Adipose tissue (tissue), 3 donors: ENCODE results near the gene CRIP2. TPM values are rescaled to one million over a fixed set of nuclear protein-coding genes. Genes with fewer than 3 reads are reported as not detected.
A peak's percentile ranks its signal among the peaks of the same experiment; 100 is the strongest.

Experiments used
- H3K27ac ChIP-seq: one replicate; pipeline ENCODE4 v1.5.1; 2013; ENCODE audit warnings: low read depth, low read length
- WGBS, 3 donors: extraction: QIAGEN DNeasy Blood & Tissue Kit; methylation state at CpG; one replicate each; pipeline ENCODE4 v1.1.7; 2013; 5-methylcytosine and 5-hydroxymethylcytosine counted together
- polyA plus RNA-seq, 3 donors: library from polyadenylated mRNA; stranded (reverse); fragments of 200-250 nt; gene quantifications; one replicate each; pipeline ENCODE4 v1.2.3, GENCODE V29; 2013
- donor health status: healthy with polysubstance abuse.
- donor health status: Bipolar disorder and iron deficiency.
- donor health status: healthy.

The CRIP2 gene
- polyA plus RNA-seq, 3 donors = 47.0 to 294 (median 210) TPM

DNA sequence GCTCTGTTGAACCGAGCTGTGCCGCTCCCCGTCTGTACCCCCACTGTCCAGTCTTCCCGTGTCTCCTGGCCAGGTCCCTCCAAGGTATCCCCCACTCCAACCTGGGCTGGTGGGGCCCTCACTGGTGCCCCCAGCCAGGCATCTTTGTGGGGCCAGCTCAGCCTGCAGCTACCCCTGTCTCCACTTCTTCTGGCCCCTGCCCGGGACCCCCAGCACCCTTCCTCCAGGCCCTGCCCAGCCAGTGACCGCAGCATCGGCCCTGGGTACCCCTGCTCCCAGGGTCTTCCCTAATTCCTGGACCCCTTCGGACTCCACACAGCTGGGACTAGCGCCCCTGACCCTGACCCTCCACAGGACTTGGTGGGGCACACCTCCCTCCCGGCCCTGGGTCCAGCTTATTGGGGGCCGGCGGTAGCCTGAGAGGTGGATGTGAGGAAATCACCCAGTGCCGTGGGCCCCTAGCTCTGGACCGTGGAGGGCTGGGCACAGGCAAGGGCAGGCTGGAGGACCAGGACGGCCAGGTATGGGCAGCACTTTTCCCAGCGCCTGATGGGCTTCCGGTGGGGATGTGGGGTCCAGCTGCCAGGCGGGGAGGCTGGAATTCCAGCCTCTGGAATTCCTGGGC, 8.0 kb downstream of the CRIP2 start:
- 60 to 80% (median 68%) methylated on average over 17 to 18 of the region's 18 CpGs for whole genome bisulfite sequencing, 3 donors
- H3K27ac ChIP-seq = peak overlapping the region; percentile 77

DNA sequence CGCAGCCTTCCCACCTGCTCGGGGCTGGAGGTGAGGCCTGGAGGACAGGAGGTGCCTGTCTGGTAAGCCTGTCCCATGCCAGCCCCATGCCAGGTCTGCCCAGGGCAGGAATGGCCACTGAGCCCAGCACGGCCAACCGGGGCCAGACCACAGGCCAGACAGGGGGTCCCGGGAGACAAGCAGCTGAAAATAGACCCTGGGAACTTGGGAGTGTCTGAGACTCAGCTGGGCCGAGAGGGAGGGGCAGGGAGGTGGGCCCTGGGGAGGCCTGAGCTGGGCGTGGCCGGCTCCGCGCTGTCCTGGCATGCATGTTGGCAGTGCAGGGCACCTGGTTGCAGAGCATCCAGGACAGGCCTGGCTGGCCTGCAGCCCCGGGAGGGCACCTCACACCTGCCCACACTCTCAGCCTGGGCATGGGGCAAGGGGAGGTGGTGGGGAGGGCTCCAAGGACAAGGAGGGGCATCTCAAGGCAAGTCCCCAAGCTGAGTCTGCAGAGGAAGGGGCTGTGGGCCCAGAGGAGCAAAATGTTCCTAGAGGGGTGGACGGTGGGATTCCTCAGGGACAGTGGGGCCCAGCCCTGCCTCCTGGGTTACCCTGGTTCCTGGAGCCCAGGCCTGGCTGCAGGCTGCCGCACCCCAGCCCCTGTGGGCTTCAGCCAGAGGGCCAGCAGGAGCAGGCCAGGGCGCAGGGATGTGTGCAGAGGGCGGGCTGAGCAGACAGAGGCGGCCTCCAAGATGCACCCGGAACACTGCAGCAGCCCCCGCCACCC, 8.9 kb downstream of the CRIP2 start:
- WGBS, 3 donors = 66 to 70% (median 66%) methylated on average over 18 of the region's 18 CpGs
- H3K27ac ChIP-seq = peak overlapping the region; percentile 77

DNA sequence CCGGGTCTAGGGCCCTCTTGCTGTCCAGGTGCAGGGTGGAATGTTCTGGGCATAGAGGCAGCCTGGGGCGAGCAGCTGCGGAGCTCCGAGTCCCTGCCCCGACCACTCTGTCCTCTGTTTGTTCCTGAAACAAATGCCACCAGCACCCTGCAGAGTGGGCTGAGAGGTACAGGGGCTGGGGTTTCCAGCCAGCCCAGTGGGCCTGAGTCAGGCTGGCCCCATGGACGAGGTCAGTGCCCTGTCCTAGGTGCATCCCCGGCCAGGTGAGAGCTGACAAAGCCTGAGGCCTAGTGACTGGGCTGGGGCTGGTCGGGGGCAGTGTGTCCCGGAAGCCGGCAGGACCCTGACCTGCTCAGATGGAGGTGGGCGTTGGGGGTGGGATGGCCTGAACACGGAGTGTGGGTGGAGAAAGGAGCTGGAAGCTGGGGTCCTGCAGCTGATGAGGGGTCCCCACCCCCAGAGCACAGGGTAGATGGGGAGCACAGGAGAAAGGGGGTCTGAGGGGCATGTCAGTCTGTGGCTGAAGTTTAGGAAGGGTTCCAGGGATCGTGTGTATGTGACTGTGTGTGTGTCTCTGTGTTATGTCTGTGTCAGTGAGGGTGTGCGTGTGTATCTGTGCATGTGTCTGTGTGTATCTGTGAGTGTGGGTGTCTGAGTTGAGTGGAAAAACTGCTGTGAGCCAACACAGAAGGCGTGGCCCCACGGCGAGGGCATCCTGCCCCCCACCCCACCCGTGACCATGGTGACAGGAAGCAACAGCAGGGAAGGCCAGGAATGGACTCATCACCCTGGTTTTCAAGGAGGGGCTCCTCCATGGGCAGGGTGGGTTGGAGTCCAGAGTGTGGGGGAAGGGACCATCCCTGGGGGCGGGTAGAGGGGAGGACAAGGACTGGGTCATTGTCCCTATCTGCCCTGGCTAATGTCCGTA, 9.7 kb downstream of the CRIP2 start:
- WGBS, 3 donors = 60 to 76% (median 66%) methylated on average over 20 of the region's 20 CpGs
- H3K27ac ChIP-seq = no peak overlapping the region

DNA sequence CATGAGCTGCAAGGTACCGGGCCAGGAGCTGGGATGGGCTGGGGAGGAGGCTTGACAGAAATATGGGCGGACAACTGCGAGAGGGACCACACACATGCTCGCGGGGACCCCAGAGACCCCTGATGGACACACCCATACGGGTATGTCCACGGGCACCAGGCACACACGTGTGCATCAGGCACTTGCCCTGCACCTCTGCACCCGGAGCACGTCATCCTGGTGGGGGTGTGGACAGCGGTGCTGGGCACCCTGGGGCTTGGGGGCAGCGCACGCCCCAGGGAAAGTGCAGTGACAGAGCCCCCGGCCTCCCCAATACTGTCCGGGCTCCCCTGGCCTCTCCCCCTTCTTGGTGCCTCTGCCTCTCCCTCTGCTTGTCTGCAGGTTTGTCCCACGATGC, 10.4 kb downstream of the CRIP2 start:
- no peak overlapping the region for H3K27ac ChIP-seq
- WGBS, 3 donors = 80 to 90% (median 86%) methylated on average over 16 of the region's 16 CpGs

DNA sequence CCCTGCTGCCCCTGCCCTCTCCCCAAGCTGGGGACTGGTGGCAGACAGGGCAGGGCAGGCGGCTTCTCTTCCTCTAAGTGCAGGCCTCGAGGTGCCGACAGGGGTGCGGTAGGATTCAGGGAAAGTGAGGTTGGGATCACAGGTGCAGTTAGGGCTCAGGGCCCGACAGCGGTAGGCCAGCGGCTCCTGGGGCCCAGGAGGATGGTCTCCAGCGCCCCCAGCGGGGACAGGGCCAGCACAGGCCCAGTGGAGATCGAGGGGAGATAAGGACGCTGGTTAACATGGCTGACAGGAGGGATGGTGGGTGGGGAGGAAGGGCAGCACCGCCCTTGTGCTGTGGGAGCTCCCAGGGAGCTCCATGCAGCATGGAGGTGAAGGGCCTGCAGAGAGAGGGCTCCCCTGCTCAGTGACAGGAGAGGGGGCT, 11.1 kb downstream of the CRIP2 start:
- WGBS, 3 donors = 19 to 50% (median 41%) methylated on average over 10 to 12 of the region's 12 CpGs
- no peak overlapping the region for H3K27ac ChIP-seq

DNA sequence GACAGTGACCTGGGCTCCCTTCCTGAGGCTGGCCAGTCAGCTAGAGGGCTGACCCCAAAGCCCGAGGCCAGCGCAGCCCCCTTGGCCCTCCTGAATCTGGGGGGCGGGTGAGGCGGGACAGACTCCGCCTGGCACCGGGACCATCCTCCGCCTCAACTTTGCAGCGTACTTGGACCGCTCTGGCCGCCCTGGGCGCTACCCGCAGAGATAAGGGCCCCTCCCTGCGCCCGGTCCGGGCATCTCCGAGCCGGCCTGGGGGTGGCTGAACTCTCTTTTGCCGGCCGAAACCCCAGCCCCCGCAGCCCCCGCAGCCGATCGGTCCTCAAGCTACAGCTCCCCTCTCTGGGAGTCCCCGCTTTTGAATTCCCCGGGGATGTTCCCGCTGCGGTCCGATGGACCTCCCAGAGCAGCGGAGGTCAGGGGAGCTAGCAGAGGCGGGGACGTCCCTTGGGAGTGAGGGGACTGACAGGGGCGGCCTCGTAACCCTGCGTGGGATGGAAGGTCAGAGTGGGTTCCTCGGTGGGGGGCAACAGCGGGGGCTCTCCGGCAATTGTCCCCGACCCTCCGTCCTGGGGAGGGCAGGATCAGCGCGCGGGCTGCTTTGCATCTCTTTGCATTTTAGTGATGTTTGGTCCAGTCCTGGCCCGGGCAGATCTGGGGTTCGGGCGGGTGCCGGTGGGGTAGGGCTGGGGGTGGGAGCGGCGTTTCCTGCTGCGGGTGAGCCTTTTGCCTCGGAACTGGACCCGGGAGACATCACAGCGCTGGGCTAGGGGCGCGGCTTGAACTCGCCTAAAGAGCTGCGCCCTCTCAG, 11.7 kb downstream of the CRIP2 start, which contains the start of gene CRIP1:
Gene CRIP1 (plus strand): TSS at position 724 of the 811 bp plus-strand sequence. CDS start 374 bp downstream, outside the sequence.
- H3K27ac ChIP-seq = peak within 1 kb of the TSS; percentile 30
- 6 to 13% (median 6%) methylated on average over 46 to 56 of the region's 56 CpGs for WGBS, 3 donors

DNA sequence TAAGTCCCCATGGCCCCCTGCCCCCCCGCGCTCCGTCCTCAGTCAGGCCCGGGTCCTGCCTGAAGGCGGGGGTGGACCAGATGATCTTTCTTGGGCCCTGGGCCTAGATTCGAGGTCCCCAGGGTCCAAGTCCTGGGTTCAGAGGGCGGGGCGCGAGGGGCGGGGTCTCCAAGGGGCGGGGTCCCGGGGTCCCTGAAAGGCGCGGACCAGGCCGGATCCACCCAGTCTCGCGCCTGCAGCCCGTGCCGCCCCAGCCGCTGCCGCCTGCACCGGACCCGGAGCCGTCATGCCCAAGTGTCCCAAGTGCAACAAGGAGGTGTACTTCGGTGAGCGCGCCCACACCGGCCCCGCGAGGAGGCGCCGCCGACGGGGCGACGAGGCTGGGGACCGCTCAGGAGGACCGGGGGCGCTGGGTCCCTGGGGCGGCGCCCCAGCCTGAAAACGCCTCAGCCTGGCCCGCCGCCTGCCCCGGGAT, 12.4 kb downstream of the CRIP2 start:
- peak overlapping the region; percentile 30 for H3K27ac ChIP-seq
- WGBS, 3 donors = 1 to 5% (median 1%) methylated on average over 36 to 45 of the region's 45 CpGs

DNA sequence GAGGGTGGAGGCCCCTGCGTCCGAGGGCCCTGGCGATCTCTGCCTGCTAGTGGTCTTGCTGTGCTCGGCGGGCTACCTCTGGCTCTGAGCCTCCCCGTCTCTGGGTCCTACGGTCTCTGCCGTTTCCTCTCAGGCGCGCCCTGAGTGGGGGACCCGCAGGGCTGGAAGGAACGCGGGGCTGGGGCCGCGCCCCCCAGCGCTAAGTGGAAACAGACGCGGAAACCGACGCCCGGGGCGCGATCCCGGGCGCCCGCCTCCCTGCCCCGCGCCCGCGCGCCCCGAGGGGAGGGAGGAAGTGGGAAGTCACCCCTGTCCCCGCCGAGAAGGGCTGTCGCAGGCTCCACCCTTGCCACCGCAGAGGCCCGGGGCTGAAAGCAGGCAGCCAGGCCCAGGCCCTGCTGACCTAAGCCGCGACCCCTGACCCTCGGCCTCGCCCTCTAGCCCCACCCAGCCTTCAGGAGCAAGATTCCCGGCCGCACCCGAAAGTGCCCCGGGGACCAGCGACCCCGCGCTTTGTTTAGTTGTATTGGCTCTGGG, 12.9 kb downstream of the CRIP2 start:
- 2 to 8% (median 2%) methylated on average over 34 to 48 of the region's 48 CpGs for WGBS, 3 donors
- H3K27ac ChIP-seq = peak overlapping the region; percentile 30

DNA sequence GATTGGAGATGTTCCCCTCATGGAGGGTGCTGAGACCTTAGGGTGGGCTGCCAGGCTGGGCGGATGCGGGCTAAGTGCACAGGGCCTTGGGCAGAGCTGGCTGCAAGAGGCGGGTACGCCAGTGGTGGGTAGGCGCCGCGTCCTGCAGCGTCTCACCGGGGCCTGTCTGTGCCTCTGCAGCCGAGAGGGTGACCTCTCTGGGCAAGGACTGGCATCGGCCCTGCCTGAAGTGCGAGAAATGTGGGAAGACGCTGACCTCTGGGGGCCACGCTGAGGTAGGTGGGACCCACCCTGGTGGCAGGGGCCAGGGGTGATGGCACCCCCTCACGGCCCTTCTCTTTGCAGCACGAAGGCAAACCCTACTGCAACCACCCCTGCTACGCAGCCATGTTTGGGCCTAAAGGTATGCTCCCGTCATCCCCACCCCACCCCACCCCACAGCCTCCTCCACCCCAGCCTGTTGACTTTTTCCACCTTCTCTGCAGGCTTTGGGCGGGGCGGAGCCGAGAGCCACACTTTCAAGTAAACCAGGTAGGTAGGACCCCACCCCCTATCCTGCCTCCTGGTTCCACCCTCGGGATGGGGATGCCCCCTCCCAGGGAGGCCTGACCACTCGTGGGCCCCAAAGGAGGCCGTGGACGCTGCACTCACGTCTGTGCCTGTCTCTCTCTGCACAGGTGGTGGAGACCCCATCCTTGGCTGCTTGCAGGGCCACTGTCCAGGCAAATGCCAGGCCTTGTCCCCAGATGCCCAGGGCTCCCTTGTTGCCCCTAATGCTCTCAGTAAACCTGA, 13.6 kb downstream of the CRIP2 start:
- WGBS, 3 donors = 46 to 70% (median 55%) methylated on average over 26 of the region's 26 CpGs
- H3K27ac ChIP-seq = no peak overlapping the region

DNA sequence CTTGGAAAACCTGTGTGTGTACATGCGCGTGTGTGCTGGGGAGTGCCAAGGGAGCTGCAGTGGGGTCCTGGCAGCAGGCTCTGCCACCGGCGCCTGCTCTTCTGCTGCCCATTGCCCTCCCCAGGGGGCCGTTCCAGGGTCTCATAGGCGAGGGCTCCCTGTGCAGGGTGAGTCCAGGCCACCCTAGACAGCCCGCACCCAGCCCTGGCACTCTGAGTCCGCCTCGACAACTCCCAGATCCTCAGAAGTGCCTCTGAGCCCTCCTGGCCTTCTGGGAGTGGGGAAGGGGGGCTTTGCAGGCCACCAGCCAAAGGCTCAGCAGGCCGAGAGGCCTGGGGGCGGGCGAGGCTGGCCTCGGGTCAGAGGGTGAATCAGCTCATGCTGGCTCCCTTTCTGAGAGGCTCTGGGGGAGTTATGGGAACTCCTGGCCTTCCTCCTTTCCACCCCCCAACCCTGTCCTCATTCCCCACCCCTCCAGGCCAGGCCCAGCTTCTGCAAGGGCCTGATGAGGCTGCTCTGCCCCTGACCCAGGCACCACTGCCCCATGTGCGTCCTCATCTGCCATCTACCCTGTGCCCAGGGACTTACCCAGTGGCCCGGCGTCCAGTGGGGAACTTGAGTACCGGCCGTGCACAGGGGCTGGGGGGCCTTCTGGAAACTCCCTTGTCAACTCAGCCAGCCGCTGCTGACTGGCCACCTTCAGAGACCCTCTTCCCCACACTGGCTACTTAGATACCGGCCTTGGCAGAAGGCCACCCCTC, 14.3 kb downstream of the CRIP2 start:
- H3K27ac ChIP-seq = no peak overlapping the region
- WGBS, 3 donors = 49 to 68% (median 52%) methylated on average over 19 to 20 of the region's 20 CpGs

DNA sequence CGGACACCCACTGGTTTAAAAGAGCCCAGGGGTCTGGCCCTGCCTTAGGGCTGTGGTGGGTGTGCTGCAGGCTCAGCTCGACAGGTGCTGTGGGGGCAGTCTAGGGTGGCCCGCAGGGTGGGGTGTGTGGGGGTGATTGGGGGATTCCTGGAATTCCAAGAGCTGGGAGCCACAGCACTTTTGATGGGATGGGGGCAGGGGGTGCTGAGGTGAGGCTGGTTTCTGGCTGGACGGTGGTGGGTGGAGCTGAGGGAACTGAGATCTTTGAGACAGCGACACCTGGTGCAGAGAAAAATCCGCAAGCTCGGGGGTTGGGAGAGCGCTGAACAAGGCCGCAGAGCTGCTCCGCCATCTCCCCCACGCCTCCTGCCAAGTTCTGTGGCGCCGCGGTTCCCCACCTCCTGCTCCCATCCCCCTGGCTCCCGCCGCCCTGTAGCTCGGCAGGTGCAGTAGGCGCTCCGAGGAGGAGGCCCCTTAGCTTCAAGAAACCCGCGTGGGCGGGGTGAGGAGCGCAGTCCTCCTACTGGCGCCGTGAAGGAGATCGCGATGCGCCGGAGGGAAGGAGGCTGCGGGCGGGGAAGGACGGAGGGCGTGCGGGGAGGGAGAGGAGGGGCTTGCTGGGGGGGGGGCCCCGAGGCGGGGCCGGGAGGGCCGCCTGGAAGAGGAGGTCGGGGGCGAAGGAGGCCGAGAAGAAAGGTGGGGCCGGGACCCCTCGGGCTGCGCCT, 15.1 kb downstream of the CRIP2 start:
- 1 to 2% (median 2%) methylated on average over 25 to 44 of the region's 44 CpGs for WGBS, 3 donors
- H3K27ac ChIP-seq = peak overlapping the region; percentile 5

DNA sequence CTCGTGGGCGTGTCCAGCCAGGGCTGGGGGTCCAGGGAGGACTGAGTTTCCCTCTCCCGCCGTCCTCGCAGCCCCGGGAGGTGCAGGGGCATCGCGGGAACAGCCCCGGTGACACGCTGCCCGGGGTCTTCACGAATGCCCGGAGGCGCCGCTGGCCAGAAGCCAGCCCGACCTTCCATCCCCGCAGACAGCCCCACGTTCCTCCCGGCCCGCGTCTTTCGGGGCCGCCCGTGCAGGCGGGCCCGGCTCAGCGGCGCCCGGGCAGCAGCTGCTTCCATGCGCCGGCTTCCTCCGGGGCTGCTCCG, 15.6 kb downstream of the CRIP2 start:
- 0 to 1% (median 0%) methylated on average over 21 to 33 of the region's 33 CpGs for WGBS, 3 donors
- H3K27ac ChIP-seq = peak overlapping the region; percentile 5

DNA sequence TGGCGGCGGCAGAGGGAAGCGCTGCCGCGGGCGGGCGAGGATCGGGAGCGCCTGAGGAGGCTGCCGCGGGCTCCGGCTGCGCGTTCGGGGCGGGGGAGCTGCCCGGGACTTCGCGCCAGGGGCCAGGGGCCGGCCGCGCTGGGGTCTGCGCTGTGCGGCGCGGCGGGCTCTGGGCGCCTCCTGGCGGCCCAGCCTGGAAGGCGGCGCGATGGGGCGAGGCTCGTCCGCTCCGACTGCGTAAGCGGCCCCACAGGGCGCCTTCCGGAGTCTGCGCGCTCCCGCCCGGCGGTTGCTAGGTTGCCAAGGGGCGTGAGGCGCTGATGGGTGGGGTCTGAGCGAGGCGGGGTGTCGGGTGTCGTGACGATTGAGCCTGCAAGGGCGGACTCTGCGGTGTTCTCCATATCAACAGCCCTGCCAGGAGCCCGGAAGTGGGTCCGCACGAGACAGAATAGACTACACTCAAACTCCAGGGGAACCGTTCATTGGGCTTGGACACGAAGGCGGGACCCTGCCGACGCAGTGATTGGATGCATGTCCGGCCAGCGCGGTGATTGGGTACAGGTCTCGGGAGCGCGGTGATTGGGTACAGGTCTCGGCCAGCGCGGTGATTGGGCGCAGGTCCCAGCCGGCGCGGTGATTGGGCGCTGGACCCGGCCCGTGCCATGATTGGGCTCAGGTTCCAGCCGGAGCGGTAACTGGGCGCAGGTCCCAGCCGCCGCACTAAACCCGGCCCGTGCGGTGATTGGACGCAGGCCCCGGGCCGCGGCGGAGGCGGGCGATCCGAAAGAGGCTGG, 16.1 kb downstream of the CRIP2 start, which contains the start of gene TEDC1:
Gene TEDC1 (plus strand): TSS at position 675 of the 794 bp plus-strand sequence. CDS start 130 bp downstream, outside the sequence.
- peak within 1 kb of the TSS; percentile 23 for H3K27ac ChIP-seq
- WGBS, 3 donors = 0 to 1% (median 0%) methylated on average over 81 to 94 of the region's 94 CpGs

DNA sequence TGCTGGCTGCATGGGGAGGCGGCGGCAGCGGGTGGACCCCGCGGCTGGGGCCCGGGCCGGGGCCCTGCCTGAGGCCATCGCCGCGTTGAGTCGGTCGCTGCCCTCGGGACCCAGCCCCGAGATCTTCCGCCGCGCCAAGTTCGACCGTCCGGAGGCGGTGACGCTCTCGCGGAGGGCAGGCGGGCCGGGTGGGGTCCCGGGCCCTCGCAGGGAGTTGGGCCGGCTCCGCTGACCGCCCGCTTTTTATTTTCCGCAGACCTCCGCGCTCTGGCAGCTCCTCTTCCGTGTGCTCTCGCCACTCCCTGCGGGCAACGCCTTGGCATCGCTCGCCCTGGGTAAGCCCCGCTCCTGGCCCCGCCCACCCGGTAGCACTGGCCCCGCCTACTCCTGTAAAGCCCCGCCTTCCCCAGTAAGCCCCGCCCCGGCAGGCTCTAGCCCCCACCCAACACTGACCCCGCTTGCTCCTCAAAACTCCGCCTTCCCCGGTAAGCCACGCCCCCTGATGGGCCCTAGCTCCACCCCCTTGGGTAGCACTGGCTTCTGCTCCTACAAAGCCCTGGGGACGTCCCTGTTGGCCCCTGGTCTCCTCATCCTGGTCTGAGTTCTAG, 16.8 kb downstream of the CRIP2 start:
- 2 to 3% (median 2%) methylated on average over 38 to 53 of the region's 53 CpGs for WGBS, 3 donors
- H3K27ac ChIP-seq = peak overlapping the region; percentile 23
